Spleen (tissue), 11 donors: ENCODE measurements around the gene XRCC1. TPM values are rescaled to one million over a fixed set of nuclear protein-coding genes. Genes with fewer than 3 reads are reported as not detected.

Source experiments
- DNase-seq: peaks from one replicate; pipeline ENCODE4 v3.0.0-alpha.2; 2020
- H3K27ac ChIP-seq, 8 donors: fragments of 200-600 bp; sonication (generic) in 7 of 8; 1 replicate in 4 of 8; 2 replicates in 4 of 8; pipeline versions ENCODE4 v1.5.0 to v1.8.0; 2016 to 2021; ENCODE audit warnings: inconsistent platforms in 4 of 8, mild to moderate bottlenecking in 4 of 8, moderate library complexity in 1 of 8
- H3K27me3 ChIP-seq, 7 donors: fragments of 200-600 bp; sonication (generic) in 6 of 7; replicated peaks in 1 of 7; 1 replicate in 4 of 7; 2 replicates in 3 of 7; pipeline versions ENCODE4 v1.5.0 to v1.8.0; 2016 to 2021; ENCODE audit warnings: inconsistent platforms in 3 of 7, mild to moderate bottlenecking in 1 of 7
- H3K36me3 ChIP-seq, 6 donors: fragments of 200-600 bp; sonication (generic) in 5 of 6; 1 replicate in 4 of 6; 2 replicates in 2 of 6; pipeline versions ENCODE4 v1.5.0 to v1.8.0; 2016 to 2021; ENCODE audit warnings: inconsistent platforms in 2 of 6
- H3K4me1 ChIP-seq, 6 donors: fragments of 200-600 bp; sonication (generic) in 5 of 6; 1 replicate in 3 of 6; 2 replicates in 3 of 6; pipeline versions ENCODE4 v1.5.0 to v1.8.0; 2016 to 2021; ENCODE audit warnings: inconsistent platforms in 3 of 6
- H3K4me3 ChIP-seq, 8 donors: fragments of 200-600 bp; sonication (generic) in 7 of 8; 1 replicate in 4 of 8; 2 replicates in 4 of 8; pipeline versions ENCODE4 v1.5.0 to v1.8.0; 2016 to 2021; ENCODE audit warnings: inconsistent platforms in 4 of 8, mild to moderate bottlenecking in 4 of 8, moderate library complexity in 2 of 8
- H3K9me3 ChIP-seq, 8 donors: fragments of 200-600 bp; sonication (generic) in 7 of 8; 1 replicate in 4 of 8; 2 replicates in 4 of 8; pipeline versions ENCODE4 v1.5.0 to v1.8.0; 2016 to 2021; ENCODE audit warnings: inconsistent platforms in 4 of 8
- CTCF ChIP-seq, 11 experiments: fragments of 200-600 bp in 7 of 11; fragments of 450-650 bp in 4 of 11; sonication (generic) in 4 of 11; IDR thresholded peaks in 8 of 11; conservative IDR thresholded peaks in 3 of 11; 1 replicate in 7 of 11; 2 replicates in 4 of 11; pipeline versions ENCODE4 v1.4.0 to v1.8.0; 2016 to 2021; ENCODE audit warnings: antibody characterized with exemption in 11 of 11, inconsistent platforms in 4 of 11, mild to moderate bottlenecking in 1 of 11
- POLR2A ChIP-seq, 3 donors: fragments of 450-650 bp; IDR thresholded peaks; one replicate each; pipeline ENCODE4 v1.5.1; 2017; ENCODE audit warnings: antibody characterized with exemption in 3 of 3, mild to moderate bottlenecking in 1 of 3
- POLR2AphosphoS5 ChIP-seq, 3 donors: sonication (generic); formaldehyde crosslinking; IDR thresholded peaks; one replicate each; pipeline ENCODE4 v1.5.1; 2017; ENCODE audit warnings: antibody characterized with exemption in 3 of 3
- WGBS, 5 donors: extraction: QIAGEN DNeasy Blood & Tissue Kit in 3 of 5; methylation state at CpG; one replicate each; pipeline versions ENCODE4 v1.1.5 to v1.1.7; 2013 to 2018; 5-methylcytosine and 5-hydroxymethylcytosine counted together
- intact Hi-C: fragments of 100-400 bp; cut with DNase I; formaldehyde crosslinking; loops from one replicate; pipeline ENCODE4 v1.15.0; 2023; ENCODE audit warnings: low total_unique reads
- polyA plus RNA-seq, 3 donors: library from polyadenylated mRNA; stranded (reverse); fragments of 200-250 nt; gene quantifications; one replicate each; pipeline ENCODE4 v1.2.1, GENCODE V29; 2013
- total RNA-seq, 7 donors: library from RNA; depleted of rRNA in 3 of 7; stranded (reverse); fragments of >200 nt in 3 of 7; fragmentation: NEBNext Ultra II Directional in 4 of 7; extraction: Animal tissue kit (Norgen Biotek cat#: 25700) in 4 of 7; gene quantifications; one replicate each; pipeline versions ENCODE4 v1.1.0 to v1.2.1, GENCODE V29; 2016 to 2021
- donor health status: healthy with polysubstance abuse.
- donor health status: DM: no; HTN: no; CAD: no; lungs with moderate emphysema.
- donor health status: DM: no; HTN: no; CAD: no.
- donor health status: Bipolar disorder and iron deficiency.
- donor health status: healthy.
- donor health status: DM: no; HTN: no; CAD: no.
- donor health status: DM: yes; HTN: yes; CAD: no.

Gene XRCC1
- total and polyA plus RNA-seq, 10 donors, result 16.0 to 32.0 (median 25.1) TPM

- no peak overlapping the region for H3K27ac ChIP-seq
- DNase-seq, result peak; percentile 9
- no peak overlapping the region for H3K4me3 ChIP-seq
- H3K9me3 ChIP-seq, result peaks cover 0 to 17% (median 14%) of the 10 kb centered on the region in 8 donors
- H3K36me3 ChIP-seq, result peaks cover 3 to 100% (median 75%) of the 10 kb centered on the region in 6 donors
- TF ChIP-seq CTCF (IDR thresholded peaks at IDR 0.05 in 8 of 11, conservative IDR thresholded peaks at IDR 0.05 in 3 of 11) (no peak), POLR2AphosphoS5 (IDR thresholded peaks at IDR 0.05) (no peak), POLR2A (IDR thresholded peaks at IDR 0.05) (no peak)
- intact Hi-C loops, result no loop called here
- H3K4me1 ChIP-seq, result no peaks in the 10 kb centered on the region
- WGBS, 5 donors, result 96 to 98% (median 97%) methylated on average over 5 of the region's 5 CpGs
- no peaks in the 10 kb centered on the region for H3K27me3 ChIP-seq
These were observed 33.2 kb downstream of the XRCC1 start for GRCh38 chr19:43541920-43542650.

GRCh38 chr19:43540381-43540780 is 34.9 kb downstream of the XRCC1 start:
- H3K27me3 ChIP-seq, result no peaks in the 10 kb centered on the region
- intact Hi-C loops, result no loop called here
- DNase-seq, result no peak
- H3K27ac ChIP-seq, result no peak overlapping the region
- no peak for TF ChIP-seq CTCF (IDR thresholded peaks at IDR 0.05 in 8 of 11, conservative IDR thresholded peaks at IDR 0.05 in 3 of 11)
- no peak for TF ChIP-seq POLR2A (IDR thresholded peaks at IDR 0.05)
- no peak for TF ChIP-seq POLR2AphosphoS5 (IDR thresholded peaks at IDR 0.05)
- H3K4me3 ChIP-seq, result no peak overlapping the region
- H3K4me1 ChIP-seq, result peaks cover 0 to 4% (median 2%) of the 10 kb centered on the region in 6 donors
- 92 to 98% (median 96%) methylated on average over 3 of the region's 3 CpGs for WGBS, 5 donors
- H3K9me3 ChIP-seq, result peaks cover 0 to 17% (median 14%) of the 10 kb centered on the region in 8 donors
- peaks cover 3 to 90% (median 67%) of the 10 kb centered on the region in 6 donors for H3K36me3 ChIP-seq

- TF ChIP-seq POLR2AphosphoS5 (IDR thresholded peaks at IDR 0.05) (no peak), POLR2A (IDR thresholded peaks at IDR 0.05) (no peak), CTCF (IDR thresholded peaks at IDR 0.05 in 8 of 11, conservative IDR thresholded peaks at IDR 0.05 in 3 of 11) (no peak)
- peaks cover 0 to 17% (median 14%) of the 10 kb centered on the region in 8 donors for H3K9me3 ChIP-seq
- H3K36me3 ChIP-seq, result peaks cover 0 to 75% (median 56%) of the 10 kb centered on the region in 6 donors
- no peaks in the 10 kb centered on the region for H3K27me3 ChIP-seq
- intact Hi-C loops, result loop anchor here (10.0 kb wide), 1 partner anchor 46 kb away; no protein-coding TSS in a partner anchor
- H3K4me1 ChIP-seq, result peaks cover 0 to 18% (median 12%) of the 10 kb centered on the region in 6 donors
- DNase-seq, result no peak
- no peak overlapping the region for H3K4me3 ChIP-seq
- H3K27ac ChIP-seq, result no peak overlapping the region
These were observed 36.4 kb downstream of the XRCC1 start for GRCh38 chr19:43538922-43539321.
